GM21526 (cell line): ENCODE results near the gene MT1M.
"Not testable (repeated sequence)": the region's sequence is repeated elsewhere in the genome, so short reads cannot be mapped to it uniquely, and the experiment has no call there.

Experiments used
- ATAC-seq: cut with Tn5 transposase; IDR thresholded peaks from one replicate; pipeline ENCODE4 v1.9.1; 2021; ENCODE audit warnings: moderate library complexity; ENCODE audit not compliant: unreplicated experiment, low FRiP score

The MT1M gene

DNA sequence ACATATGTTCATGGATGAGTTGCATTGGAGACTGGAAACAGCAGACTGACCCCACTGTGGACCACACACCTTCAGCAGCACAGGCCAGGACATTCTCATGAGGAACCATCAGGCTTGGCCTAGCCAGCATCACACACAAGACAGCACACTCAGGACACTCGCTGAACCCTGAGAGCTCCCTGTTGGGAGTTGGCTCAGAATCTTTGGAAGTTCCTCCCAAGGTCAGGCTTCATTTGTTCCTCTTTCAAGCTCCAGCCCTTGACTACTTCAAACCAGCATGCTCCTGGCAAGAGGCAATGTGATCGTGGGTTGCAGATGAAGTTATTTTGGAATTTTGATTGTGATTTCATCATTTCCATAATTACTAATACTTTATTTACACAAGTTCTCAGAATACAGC lies 39.2 kb downstream of the MT1M start:
- ATAC-seq, result not testable (repeated sequence)

DNA sequence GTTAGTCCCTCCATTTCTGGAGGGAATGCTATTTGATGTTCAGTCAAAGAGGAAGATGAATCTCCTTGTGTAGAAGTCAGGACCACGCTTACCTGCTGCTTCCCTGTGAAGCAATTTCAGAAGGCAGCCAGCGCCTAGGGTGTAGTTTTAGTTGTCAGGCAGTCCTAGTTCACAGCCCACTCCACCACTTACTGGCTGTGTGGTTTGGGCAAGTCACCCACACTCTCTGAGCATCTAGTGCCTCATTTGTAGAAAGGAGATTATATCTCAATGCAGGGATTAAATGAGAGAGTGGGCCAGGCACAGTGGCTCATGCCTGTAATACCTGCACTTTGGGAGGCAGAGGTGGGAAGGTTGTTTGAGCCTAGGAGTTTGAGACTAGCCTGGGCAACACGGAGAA lies 39.7 kb downstream of the MT1M start:
- ATAC-seq, result not testable (repeated sequence)

DNA sequence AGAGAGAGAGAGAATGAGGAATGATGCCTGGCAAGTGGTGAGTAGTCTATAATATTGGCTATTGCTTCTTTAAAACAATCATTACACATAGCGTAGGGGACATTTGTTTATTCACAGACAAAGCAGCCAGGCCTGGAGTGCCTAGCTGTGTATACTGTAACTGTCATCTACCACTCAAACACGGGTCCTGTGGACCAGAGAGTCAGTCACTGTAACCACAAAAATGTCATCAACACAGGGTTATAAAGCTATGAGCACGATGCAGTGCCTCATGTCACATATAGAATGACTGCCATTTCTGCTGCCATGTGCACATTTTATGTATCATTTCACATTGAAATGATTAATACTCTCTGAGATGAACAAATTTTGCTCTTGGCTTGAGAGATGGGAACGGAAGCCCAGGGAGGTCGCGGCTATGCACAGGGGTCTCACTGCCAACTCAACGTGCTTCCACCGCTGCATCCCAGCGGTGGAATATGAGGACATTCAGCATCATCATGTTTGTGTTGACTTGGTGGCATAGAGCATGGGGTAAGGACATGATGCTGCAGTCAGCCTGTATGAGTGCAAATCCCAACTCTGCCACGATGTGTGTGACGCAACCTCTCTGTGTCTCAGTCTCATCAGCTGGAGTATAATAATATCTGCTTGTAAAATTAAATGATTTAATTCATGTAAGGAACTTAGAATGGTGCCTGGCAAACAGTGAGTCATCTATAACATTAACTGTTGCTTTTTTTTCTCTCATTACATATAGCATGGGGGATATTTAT lies 40.5 kb downstream of the MT1M start:
- no peak for ATAC-seq

DNA sequence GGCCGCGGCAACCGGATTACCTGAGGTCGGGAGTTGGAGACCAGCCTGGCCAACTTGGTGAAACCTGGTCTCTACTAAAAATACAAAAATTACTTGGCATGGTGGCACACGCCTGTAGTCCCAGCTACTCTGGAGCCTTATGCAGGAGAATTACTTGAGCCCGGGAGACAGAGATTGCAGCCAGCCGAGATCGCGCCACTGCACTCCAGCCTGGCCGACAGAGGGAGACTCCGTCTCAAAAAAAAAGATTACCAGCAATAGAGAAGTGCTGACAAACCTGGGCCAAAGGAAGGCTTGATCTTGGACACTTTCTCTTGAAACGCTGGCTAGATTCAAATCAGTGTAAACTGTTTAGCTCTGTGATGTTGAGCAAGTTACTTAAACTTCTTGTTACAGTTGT lies 41.5 kb downstream of the MT1M start:
- no peak for ATAC-seq

DNA sequence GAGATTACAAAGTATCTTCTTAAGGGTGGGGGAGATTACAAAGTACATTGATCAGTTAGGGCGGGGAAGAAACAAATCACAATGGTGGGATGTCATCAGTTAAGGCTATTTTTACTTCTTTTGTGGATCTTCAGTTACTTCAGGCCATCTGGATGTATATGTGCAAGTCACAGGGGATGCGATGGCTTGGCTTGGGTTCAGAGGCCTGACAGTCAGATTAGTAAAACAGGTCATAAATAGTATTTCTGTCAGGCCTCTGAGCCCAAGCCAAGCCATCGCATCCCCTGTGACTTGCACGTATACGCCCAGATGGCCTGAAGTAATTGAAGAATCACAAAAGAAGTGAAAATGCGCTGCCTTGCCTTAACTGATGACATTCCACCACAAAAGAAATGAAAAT lies 42.1 kb downstream of the MT1M start:
- not testable (repeated sequence) for ATAC-seq

DNA sequence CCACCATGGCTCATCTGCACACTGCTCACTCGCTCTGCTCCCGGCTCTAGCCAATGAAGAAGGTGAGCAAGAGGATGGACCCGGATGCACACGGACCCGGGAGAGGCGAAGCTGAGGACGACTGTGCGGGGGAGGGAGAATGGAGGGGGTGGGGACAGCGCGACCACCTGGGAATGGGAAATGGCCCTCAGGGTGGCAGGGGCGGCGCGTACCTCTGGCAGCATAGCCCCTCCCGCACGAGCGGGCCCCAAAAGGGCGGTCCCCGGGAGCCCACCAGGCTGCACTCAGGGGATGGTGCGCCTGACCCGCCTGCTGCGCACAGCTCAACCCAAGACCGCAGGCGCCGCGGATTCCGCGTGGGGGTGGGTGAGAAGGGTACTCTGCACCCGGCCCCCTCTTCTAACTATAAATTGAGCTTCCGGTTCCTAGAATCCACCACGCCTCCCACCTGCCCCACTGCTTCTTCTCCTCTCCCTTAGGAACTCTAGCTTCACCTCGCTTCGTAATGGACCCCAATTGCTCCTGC lies 43.3 kb downstream of the MT1M start:
- ATAC-seq, result no peak

DNA sequence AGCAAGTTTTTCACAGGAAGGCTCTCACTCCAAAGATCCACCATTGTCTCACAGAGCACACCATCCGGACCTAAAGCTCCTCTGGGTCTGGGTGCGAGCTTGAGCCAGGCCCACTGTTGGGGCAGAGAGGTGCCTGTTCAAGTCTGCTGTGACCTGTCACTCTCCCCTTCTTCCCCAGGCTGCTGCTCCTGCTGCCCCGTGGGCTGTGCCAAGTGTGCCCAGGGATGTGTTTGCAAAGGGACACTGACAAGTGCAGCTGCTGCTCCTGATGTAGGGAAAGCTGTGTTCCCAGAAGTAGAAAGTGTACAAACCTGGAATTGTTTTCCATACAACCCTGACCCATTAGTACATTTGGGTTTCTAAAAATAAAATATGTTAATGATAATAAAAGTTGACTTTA lies 45.0 kb downstream of the MT1M start:
- ATAC-seq, result no peak

DNA sequence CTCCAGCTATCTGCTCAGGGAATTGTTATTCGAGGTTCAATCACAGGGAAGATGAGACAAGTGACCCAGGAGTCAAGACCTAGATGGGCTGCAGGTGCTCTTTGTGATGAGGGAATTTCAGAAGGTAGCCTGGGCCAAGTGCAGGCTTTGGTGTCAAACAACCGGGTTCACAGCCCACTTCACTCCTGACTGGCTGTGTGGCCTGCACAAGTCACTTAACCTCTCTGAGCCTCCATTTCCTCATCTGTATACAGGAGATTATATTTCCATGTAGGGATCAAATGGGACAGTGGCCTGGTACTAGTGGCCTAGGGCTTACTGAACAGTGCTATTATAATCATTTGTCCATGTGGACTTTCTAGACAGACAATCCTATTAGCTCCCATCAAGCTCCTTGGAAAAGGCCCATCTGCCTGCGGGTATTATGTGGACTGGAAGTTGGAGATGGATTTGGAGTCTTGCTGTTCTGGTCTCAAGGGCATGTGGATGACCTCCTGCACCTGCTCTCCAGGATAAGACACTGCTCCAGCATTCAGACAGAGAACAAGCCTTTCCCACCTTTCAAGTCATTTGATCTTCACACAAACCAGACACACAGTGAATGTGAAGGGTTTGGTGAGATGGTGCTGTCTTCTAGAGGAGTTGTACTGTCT lies 46.7 kb downstream of the MT1M start:
- no peak for ATAC-seq

DNA sequence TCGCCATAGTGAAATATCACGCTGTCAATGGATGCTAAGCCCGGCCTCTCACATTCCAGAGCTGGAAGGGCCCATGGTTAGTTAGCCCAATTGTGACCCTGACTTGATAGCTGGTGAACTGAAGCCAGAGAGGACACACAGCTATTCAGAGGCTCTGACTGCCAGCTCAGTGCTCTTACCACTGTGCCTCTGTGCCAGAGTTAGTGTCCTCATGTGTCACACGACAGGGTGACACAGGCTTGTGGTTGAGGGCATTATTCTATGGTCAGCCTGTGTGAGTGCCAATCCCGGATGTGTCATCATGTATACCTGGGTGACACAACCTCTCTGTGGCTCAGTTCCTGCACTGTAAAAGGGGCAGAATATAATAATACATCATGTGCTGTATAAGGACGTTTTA lies 47.4 kb downstream of the MT1M start:
- no peak for ATAC-seq

DNA sequence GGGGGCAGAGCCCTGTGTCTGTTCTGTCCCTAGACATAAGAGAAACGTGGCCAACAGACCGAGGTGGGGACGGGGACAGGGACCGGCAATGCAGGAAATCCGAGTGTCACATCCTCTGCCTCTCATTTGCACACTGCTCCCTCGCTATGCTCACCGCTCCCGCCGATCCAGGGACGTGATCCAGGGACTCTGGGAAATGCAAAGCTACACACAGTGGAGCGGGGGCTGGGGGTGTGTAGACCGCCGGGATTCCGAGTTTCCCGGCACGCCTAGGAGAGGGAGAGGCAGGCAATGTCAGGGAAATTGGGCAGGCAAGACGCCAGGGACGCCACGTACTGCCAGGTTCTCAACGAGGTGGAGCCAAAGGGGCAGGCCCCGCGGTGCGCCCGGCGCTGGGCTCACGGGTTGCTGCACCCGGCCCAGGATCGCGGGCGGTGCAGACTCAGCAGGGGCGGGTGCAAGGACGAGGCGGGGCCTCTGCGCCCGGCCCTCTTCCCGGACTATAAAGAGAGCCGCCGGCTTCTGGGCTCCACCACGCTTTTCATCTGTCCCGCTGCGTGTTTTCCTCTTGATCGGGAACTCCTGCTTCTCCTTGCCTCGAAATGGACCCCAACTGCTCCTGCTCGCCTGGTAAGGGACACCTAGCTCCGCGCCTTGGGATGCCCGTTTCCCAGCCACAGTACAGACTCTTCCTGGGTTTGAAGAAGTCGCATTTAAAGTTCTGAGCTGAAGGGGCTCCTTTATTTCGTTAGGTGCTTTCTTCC lies 49.7 kb downstream of the MT1M start, which contains the start of gene MT1X:
Gene MT1X, plus strand, starts transcription at position 532 of the 764 bp plus-strand sequence. Its CDS starts 71 bp downstream, at position 603.
- peak; percentile 98 for ATAC-seq

DNA sequence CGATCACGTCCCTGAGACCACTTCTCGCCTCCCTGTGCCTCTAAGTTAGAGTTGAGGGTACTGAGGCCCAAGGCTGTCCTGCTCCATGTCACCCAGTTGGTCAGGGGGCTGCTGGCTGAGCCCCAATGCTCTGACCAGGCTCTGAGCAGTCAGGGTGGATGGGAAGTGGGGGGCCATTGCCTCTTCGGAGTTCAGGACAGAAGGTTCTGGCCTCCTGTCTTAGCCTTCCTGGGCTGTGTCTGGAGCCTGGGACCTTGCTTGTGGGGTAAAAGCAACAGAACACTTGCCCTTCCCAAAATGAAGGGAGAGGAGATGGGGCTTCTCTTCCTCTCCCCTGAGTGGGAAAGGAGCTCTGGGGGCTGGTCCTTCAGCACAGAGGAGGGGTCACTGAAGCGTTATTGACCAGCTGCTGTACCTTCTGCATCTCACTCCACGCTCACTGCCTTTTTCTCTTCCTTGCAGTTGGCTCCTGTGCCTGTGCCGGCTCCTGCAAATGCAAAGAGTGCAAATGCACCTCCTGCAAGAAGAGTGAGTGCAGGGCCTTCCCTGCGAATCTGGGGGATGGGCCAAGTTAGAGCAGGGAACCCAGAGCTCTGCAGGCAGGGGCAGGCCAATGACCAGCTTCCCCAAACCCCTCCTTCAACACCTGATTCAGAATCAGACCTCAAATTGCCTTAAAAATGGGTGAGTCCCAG lies 50.4 kb downstream of the MT1M start:
- ATAC-seq, result no peak
